ENCODE data around the gene EHBP1.

EHBP1 gene

DNA sequence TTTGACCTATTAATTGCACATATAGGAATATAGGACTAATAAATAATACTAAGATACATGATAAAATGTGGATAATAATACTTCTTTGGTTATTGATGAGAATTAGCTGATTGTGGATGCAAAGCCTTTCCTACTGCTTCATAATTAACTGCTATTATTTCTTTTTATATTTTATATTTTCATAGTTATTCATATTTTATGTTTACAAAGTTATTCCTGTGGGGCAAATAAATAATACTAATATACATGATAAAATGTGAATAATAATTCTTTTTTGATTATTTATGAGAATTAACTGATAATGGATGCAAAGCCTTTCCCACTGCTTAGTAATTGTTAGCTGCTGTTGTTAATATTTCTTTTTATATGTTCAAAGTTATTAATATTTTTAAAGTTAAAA is 146.7 kb downstream of the EHBP1 start:
- no peak overlapping the region for H3K4me2 ChIP-seq (ENCODE audit: low read length)
- TF ChIP-seq, protein P1, sequence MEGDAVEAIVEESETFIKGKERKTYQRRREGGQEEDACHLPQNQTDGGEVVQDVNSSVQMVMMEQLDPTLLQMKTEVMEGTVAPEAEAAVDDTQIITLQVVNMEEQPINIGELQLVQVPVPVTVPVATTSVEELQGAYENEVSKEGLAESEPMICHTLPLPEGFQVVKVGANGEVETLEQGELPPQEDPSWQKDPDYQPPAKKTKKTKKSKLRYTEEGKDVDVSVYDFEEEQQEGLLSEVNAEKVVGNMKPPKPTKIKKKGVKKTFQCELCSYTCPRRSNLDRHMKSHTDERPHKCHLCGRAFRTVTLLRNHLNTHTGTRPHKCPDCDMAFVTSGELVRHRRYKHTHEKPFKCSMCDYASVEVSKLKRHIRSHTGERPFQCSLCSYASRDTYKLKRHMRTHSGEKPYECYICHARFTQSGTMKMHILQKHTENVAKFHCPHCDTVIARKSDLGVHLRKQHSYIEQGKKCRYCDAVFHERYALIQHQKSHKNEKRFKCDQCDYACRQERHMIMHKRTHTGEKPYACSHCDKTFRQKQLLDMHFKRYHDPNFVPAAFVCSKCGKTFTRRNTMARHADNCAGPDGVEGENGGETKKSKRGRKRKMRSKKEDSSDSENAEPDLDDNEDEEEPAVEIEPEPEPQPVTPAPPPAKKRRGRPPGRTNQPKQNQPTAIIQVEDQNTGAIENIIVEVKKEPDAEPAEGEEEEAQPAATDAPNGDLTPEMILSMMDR (IDR thresholded peaks at IDR 0.05): no peak
- no peak overlapping the region for H2AFZ ChIP-seq
- no peaks in the 10 kb centered on the region for H3K36me3 ChIP-seq (ENCODE audit: control insufficient read depth, insufficient read depth, low read length)
- no peaks in the 10 kb centered on the region for H3K27me3 ChIP-seq (ENCODE audit: control insufficient read depth, insufficient read depth, low read length)
- H3K27ac ChIP-seq: no peak overlapping the region
- no peak overlapping the region for H3K9ac ChIP-seq
- H3K9me3 ChIP-seq (ENCODE audit: control insufficient read depth, low read length): no peaks in the 10 kb centered on the region
- no peaks in the 10 kb centered on the region for H3K79me2 ChIP-seq
- no peak overlapping the region for H3K4me3 ChIP-seq (ENCODE audit: low read depth, low read length)
- no peaks in the 10 kb centered on the region for H3K4me1 ChIP-seq

DNA sequence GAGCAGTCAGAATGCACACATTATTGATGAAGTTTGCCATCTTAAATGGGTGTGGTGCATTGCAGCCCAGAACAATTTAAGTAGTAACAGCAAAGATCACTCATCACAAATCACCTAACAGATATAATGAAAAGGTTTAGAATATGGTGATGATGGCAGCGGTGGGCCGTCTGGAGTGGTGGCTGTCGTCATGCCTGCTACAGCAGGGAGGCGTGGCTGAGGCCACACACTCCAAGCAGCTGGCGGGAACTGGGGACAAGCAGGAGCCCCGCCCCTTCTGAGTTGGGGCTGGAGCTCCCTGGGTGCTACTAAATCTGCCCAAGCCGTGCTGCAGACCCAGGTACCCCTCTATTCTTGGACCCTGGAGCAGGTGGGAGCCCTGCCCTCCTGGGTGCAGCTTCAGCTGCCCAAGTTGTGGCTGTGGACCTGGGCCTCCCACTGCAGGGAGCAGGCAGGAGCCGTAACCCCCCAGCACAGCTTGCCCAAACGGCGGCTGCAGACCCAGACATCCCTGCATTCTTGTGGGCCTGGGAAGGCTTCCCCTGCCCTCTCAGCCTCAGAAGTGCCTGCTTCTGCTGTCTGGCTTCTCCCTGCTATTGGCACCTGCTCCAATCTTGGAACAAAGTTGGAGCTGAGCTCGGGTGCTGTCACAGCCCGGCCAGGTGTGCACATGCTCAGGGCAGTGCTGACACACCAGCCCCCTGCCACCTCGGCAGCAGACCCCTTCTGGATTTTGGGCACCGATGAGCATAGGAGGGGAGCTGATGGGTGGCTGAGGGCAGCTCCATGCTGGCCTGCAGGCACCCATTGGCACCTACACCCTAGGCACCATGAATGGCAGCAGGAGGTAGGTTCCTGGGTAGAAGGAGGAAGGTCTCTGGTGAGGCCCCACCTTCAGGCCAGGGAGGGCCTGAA is 149.3 kb downstream of the EHBP1 start:
- H3K36me3 ChIP-seq (ENCODE audit: control insufficient read depth, insufficient read depth, low read length): no peaks in the 10 kb centered on the region
- no peak overlapping the region for H3K4me2 ChIP-seq (ENCODE audit: low read length)

DNA sequence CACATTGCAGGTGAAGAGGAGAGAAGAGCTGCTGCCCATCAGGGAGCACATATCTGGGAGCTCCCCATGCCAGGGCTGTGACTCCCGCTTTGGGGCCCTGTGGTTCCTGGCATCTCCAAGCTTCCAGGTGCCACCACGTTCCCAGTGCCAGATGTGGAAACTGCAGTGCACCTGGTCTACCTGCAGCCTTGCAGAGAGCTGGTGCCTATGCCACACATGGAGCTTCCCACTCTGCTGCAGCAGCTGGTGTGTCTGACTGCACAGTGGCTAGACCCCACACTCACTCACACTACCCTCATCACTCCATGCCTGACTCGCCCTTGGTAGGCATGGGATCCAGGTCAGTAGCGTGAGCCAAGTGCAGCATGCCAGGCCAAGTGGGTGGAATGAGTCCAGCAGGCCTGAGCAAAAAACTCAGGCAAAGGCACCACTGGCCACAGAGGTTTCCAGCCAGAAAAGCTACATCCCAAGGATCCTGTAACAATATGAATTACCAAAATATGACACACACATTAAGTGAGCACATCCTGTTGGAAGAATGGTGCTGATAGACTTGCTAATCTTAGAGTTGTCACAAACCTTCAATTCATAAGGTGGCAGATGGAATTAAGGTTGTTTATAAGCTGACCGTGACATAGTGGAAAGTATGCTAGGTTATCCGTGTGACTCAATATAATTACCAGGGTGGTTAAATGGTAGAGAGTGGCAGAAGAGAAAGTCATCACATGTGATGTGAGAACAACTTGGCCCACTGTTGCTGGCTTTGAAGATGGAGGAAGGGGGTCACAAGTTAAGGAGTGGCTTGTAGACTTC is 150.9 kb downstream of the EHBP1 start:
- Histone ChIP-seq H3K4me2 (ENCODE audit: low read length) (no peak overlapping the region), H3K4me1 (no peaks in the 10 kb centered on the region), H3K27ac (no peak overlapping the region), H3K27me3 (ENCODE audit: control insufficient read depth, insufficient read depth, low read length) (no peaks in the 10 kb centered on the region), H2AFZ (no peak overlapping the region), H3K4me3 (ENCODE audit: low read depth, low read length) (no peak overlapping the region), H3K9ac (no peak overlapping the region), H3K79me2 (no peaks in the 10 kb centered on the region), H3K9me3 (ENCODE audit: control insufficient read depth, low read length) (no peaks in the 10 kb centered on the region), H3K36me3 (ENCODE audit: control insufficient read depth, insufficient read depth, low read length) (no peaks in the 10 kb centered on the region)
- TF ChIP-seq, protein P1 (IDR thresholded peaks at IDR 0.05): no peak

More for the DNA sequence above, 149.3 kb downstream of the EHBP1 start:
- Histone ChIP-seq H3K27ac (no peak overlapping the region), H3K4me3 (ENCODE audit: low read depth, low read length) (no peak overlapping the region), H2AFZ (no peak overlapping the region), H3K4me1 (no peaks in the 10 kb centered on the region), H3K9me3 (ENCODE audit: control insufficient read depth, low read length) (no peaks in the 10 kb centered on the region), H3K79me2 (no peaks in the 10 kb centered on the region), H3K27me3 (ENCODE audit: control insufficient read depth, insufficient read depth, low read length) (no peaks in the 10 kb centered on the region), H3K9ac (no peak overlapping the region)
- TF ChIP-seq, protein P1 (IDR thresholded peaks at IDR 0.05): no peak

DNA sequence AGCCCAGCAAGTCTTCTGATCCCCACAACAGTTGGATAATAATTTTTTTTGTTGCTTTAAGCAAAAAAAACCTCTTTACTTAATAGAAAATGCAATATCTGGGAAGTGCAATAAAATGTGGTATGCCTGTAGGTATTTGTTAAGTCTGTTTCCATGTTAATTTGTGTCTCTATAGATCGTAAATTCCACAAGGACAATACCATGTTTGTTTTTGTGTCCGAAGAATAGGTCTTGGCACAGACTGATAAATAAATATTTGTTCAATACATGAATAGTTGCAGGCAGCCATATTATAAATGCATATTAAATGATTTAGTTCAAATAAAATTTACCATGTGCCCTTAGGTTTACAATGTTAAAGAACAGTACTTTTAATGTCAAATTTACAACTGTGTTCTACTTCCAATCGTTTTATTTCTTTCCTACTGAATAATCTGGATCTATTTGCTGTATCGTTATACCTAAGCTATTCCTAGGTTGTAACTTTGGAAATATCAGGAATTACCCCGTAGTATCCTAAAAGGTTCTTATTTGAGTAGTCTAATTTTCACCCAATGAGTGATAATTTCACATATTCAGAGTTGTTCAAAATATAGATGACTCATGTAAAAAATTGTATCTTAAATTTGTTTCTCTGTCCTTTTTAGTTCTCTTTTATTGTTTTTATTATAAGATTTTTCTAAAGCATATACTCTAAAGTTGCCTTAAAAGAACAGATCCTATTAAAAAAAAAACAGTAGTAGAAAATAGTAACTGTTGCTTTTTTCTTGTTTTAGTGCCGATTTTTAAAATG is 151.8 kb downstream of the EHBP1 start:
- Histone ChIP-seq H3K4me1 (no peaks in the 10 kb centered on the region), H3K9me3 (ENCODE audit: control insufficient read depth, low read length) (no peaks in the 10 kb centered on the region), H3K36me3 (ENCODE audit: control insufficient read depth, insufficient read depth, low read length) (no peaks in the 10 kb centered on the region), H3K79me2 (no peaks in the 10 kb centered on the region), H3K27ac (no peak overlapping the region), H2AFZ (no peak overlapping the region), H3K4me3 (ENCODE audit: low read depth, low read length) (no peak overlapping the region), H3K27me3 (ENCODE audit: control insufficient read depth, insufficient read depth, low read length) (no peaks in the 10 kb centered on the region), H3K9ac (no peak overlapping the region), H3K4me2 (ENCODE audit: low read length) (no peak overlapping the region)
- TF ChIP-seq, protein P1 (IDR thresholded peaks at IDR 0.05): no peak

All from parathyroid adenoma (tissue), 2 donors.